Hematopoietic multipotent progenitor cell (in vitro differentiated cells): ENCODE measurements around the gene IKBKG. TPM values are rescaled to one million over a fixed set of nuclear protein-coding genes. Genes with fewer than 3 reads are reported as not detected.
A peak's percentile ranks its signal among the peaks of the same experiment; 100 is the strongest.
"Not testable (repeated sequence)": the region's sequence is repeated elsewhere in the genome, so short reads cannot be mapped to it uniquely, and the experiment has no call there.

ENCODE experiments used
- DNase-seq, 3 donors: peaks; one replicate each; pipeline ENCODE4 v3.0.0-alpha.2; 2011 to 2015; ENCODE audit warnings: low read depth in 2 of 3, low spot score in 2 of 3
- small RNA-seq: library from RNA; depleted of rRNA; stranded (forward); fragments of <200 nt; gene quantifications from one replicate; pipeline ENCODE3, GENCODE V24; 2012
- total RNA-seq: library from RNA; depleted of rRNA; stranded (reverse); fragments of >200 nt; gene quantifications from one replicate; pipeline ENCODE4 v1.2.3, GENCODE V29; 2012

IKBKG gene
- total RNA-seq, 1 donor = 13.2 TPM

- DNase-seq = no peak
These were observed 54.8 kb downstream of the IKBKG start for GRCh38 chrX:154602226-154602625.

GRCh38 chrX:154602766-154603437 is 55.5 kb downstream of the IKBKG start:
- DNase-seq = no peak

GRCh38 chrX:154603438-154604430 is 56.3 kb downstream of the IKBKG start:
- DNase-seq = peak in 2 of 3 donors; percentile 59 to 73

GRCh38 chrX:154605566-154605965 is 58.1 kb downstream of the IKBKG start:
- DNase-seq = no peak

GRCh38 chrX:154607370-154607769 is 60.0 kb downstream of the IKBKG start:
- no peak for DNase-seq

- DNase-seq = not testable (repeated sequence)
These were observed 60.6 kb downstream of the IKBKG start for GRCh38 chrX:154607976-154608375.

- not testable (repeated sequence) for DNase-seq
These were observed 61.4 kb downstream of the IKBKG start for GRCh38 chrX:154608823-154609222.

GRCh38 chrX:154611146-154611545 is 63.7 kb downstream of the IKBKG start:
- DNase-seq = not testable (repeated sequence)

- not testable (repeated sequence) for DNase-seq
These were observed 66.2 kb downstream of the IKBKG start for GRCh38 chrX:154613586-154613985.

Small RNAs within 50 kb of the gene (small RNA-seq; reads per million reads assigned to genes)
- gene AC244090.1 = not detected

Other genes with a start within 250 kb of the IKBKG start
- gene FLNA, start 173.0 kb upstream of the IKBKG start, total RNA-seq = 868 TPM
- gene EMD, start 168.3 kb upstream of the IKBKG start, total RNA-seq = 24.5 TPM
- gene RPL10, start 149.2 kb upstream of the IKBKG start, total RNA-seq = 7,558 TPM
- 89.7 TPM for gene DNASE1L1, start 138.4 kb upstream of the IKBKG start, total RNA-seq
- gene TAFAZZIN, start 136.1 kb upstream of the IKBKG start, total RNA-seq = 42.3 TPM
- gene ATP6AP1, start 118.9 kb upstream of the IKBKG start, total RNA-seq = 95.1 TPM
- 85.9 TPM for gene GDI1, start 110.5 kb upstream of the IKBKG start, total RNA-seq
- 10.5 TPM for gene FAM50A, start 103.5 kb upstream of the IKBKG start, total RNA-seq
- gene PLXNA3, start 89.3 kb upstream of the IKBKG start, total RNA-seq = 12.1 TPM
- 47.1 TPM for gene LAGE3, start 68.3 kb upstream of the IKBKG start, total RNA-seq
- gene UBL4A, start 61.0 kb upstream of the IKBKG start, total RNA-seq = 54.4 TPM
- gene SLC10A3, start 57.0 kb upstream of the IKBKG start, total RNA-seq = 37.2 TPM
- gene FAM3A, start 31.4 kb upstream of the IKBKG start, total RNA-seq = 43.9 TPM
- 110 TPM for gene G6PD, start 774 bp upstream of the IKBKG start, total RNA-seq
- gene CTAG1A, start 37.5 kb downstream of the IKBKG start, total RNA-seq = not detected
- not detected for gene CTAG1B, start 71.7 kb downstream of the IKBKG start, total RNA-seq
- gene CTAG2, start 106.0 kb downstream of the IKBKG start, total RNA-seq = not detected
- gene GAB3, start 203.5 kb downstream of the IKBKG start, total RNA-seq = 49.5 TPM
- gene DKC1, start 215.2 kb downstream of the IKBKG start, total RNA-seq = 45.2 TPM